GM23338 (cell line): ENCODE measurements around the gene TRIM63.

Source experiments
- CREB1 ChIP-seq: fragments of 250-450 bp; sonication (Bioruptor Pico); IDR thresholded peaks from 2 replicates; pipeline ENCODE4 v1.5.0; 2020; ENCODE audit warnings: low read depth, mild to moderate bottlenecking, moderate library complexity
- CTCF ChIP-seq, 2 experiments: fragments of 200-600 bp in 1 of 2; sonication (generic) in 1 of 2; conservative IDR thresholded peaks; 2 replicates each; pipeline versions ENCODE4 v1.5.1 to v1.6.1; 2016 to 2017; ENCODE audit warnings: antibody characterized with exemption in 2 of 2, low read depth in 2 of 2, mild to moderate bottlenecking in 2 of 2, moderate library complexity in 1 of 2
- ETS1 ChIP-seq: IDR thresholded peaks from 2 replicates; pipeline ENCODE4 v1.6.1; 2016; ENCODE audit warnings: antibody characterized with exemption
- EZH2 ChIP-seq: fragments of 200-600 bp; sonication (generic); IDR thresholded peaks from one replicate; pipeline ENCODE4 v1.8.0; 2017; ENCODE audit warnings: antibody characterized with exemption, mild to moderate bottlenecking, low read depth; ENCODE audit not compliant: unreplicated experiment
- EZH2phosphoT487 ChIP-seq: fragments of 200-600 bp; sonication (generic); IDR thresholded peaks from one replicate; pipeline ENCODE4 v1.8.1; 2018; ENCODE audit warnings: antibody characterized with exemption; ENCODE audit not compliant: unreplicated experiment
- JUNB ChIP-seq: IDR thresholded peaks from one replicate; pipeline ENCODE4 v1.6.1; 2016; ENCODE audit warnings: antibody characterized with exemption; ENCODE audit not compliant: unreplicated experiment
- NANOG ChIP-seq: IDR thresholded peaks from 2 replicates; pipeline ENCODE4 v1.6.1; 2016; ENCODE audit warnings: antibody characterized with exemption, borderline replicate concordance
- POLR2AphosphoS5 ChIP-seq: IDR thresholded peaks from 2 replicates; pipeline ENCODE4 v1.6.1; 2016; ENCODE audit warnings: antibody characterized with exemption, low read depth
- REST ChIP-seq: IDR thresholded peaks from one replicate; pipeline ENCODE4 v1.6.1; 2018; ENCODE audit warnings: antibody characterized with exemption; ENCODE audit not compliant: unreplicated experiment
- ZNF114 ChIP-seq: fragments of 250-450 bp; sonication (Bioruptor Pico); IDR thresholded peaks from 2 replicates; pipeline ENCODE4 v1.5.0; 2020; ENCODE audit warnings: mild to moderate bottlenecking, moderate library complexity
- ZNF331 ChIP-seq: fragments of 250-450 bp; sonication (Bioruptor Pico); IDR thresholded peaks from 2 replicates; pipeline ENCODE4 v1.5.0; 2020; ENCODE audit warnings: low read depth, mild to moderate bottlenecking, moderate library complexity
- ZNF462 ChIP-seq: fragments of 250-450 bp; sonication (Bioruptor Pico); IDR thresholded peaks from 2 replicates; pipeline ENCODE4 v1.5.0; 2020; ENCODE audit warnings: mild to moderate bottlenecking, moderate library complexity

GRCh38 chr1:26016258-26016952 is 51.0 kb downstream of the TRIM63 start:
- no peak for TF ChIP-seq CTCF (conservative IDR thresholded peaks at IDR 0.05; ENCODE audit: low read depth in 2 of 2)
- no peak for TF ChIP-seq EZH2phosphoT487
- TF ChIP-seq EZH2 = no peak
- TF ChIP-seq POLR2AphosphoS5 = no peak
- no peak for TF ChIP-seq REST
- TF ChIP-seq JUNB = no peak
- TF ChIP-seq CREB1 (CRISPR knock-in tag) = no peak
- no peak for TF ChIP-seq ZNF114 (CRISPR knock-in tag)
- no peak for TF ChIP-seq NANOG
- TF ChIP-seq ZNF462 (CRISPR knock-in tag) = no peak
- TF ChIP-seq ETS1 = no peak
- TF ChIP-seq ZNF331 (CRISPR knock-in tag) = no peak
